Keratinocyte (primary cell): ENCODE results near the gene CCDC170. TPM values are rescaled to one million over a fixed set of nuclear protein-coding genes. Genes with fewer than 3 reads are reported as not detected.

ENCODE experiments used
- DNase-seq: peaks from one replicate; pipeline ENCODE4 v3.0.0-alpha.2; 2011; ENCODE audit warnings: low read depth, missing footprints, low spot score
- FAIRE-seq: peaks from 2 replicates; lab custom pipeline; 2011; peaks lifted over from hg19 to GRCh38; lab: Jason Lieb, UNC
- H2AFZ ChIP-seq: 2 replicates; pipeline ENCODE4 v1.6.0; 2012; ENCODE audit warnings: low read length, control low read depth, inconsistent platforms; ENCODE audit not compliant: control insufficient read depth
- H3K27ac ChIP-seq: 2 replicates; pipeline ENCODE4 v1.5.1; 2011; ENCODE audit warnings: low read length; ENCODE audit not compliant: control insufficient read depth, insufficient read depth
- H3K27me3 ChIP-seq: 3 replicates; pipeline ENCODE4 v1.6.0; 2011; ENCODE audit warnings: low read length; ENCODE audit not compliant: control insufficient read depth, insufficient read depth; ENCODE audit errors: extremely low read depth
- H3K36me3 ChIP-seq, 2 experiments: 2 replicates in 1 of 2; 3 replicates in 1 of 2; pipeline ENCODE4 v1.5.1; 2011; ENCODE audit warnings: low read length in 2 of 2, mild to moderate bottlenecking in 1 of 2; ENCODE audit not compliant: control insufficient read depth in 2 of 2, insufficient read depth in 2 of 2; ENCODE audit errors: extremely low read depth in 1 of 2
- H3K4me1 ChIP-seq: 3 replicates; pipeline ENCODE4 v1.5.1; 2011; ENCODE audit warnings: low read length; ENCODE audit not compliant: control insufficient read depth, insufficient read depth; ENCODE audit errors: extremely low read depth
- H3K4me2 ChIP-seq: 3 replicates; pipeline ENCODE4 v1.6.0; 2011; ENCODE audit warnings: low read depth, low read length; ENCODE audit not compliant: control insufficient read depth, insufficient read depth; ENCODE audit errors: extremely low read depth
- H3K4me3 ChIP-seq, 3 experiments: fragments of 200-600 bp in 1 of 3; sonication (generic) in 1 of 3; 2 replicates in 2 of 3; 3 replicates in 1 of 3; pipeline ENCODE4 v1.5.1; 2011 to 2016; ENCODE audit warnings: low read length in 3 of 3, mild to moderate bottlenecking in 3 of 3, control low read depth in 2 of 3, inconsistent platforms in 1 of 3, low read depth in 1 of 3, mixed read lengths in 1 of 3, mixed run types in 1 of 3, moderate library complexity in 1 of 3; ENCODE audit not compliant: control insufficient read depth in 2 of 3, insufficient read depth in 2 of 3; ENCODE audit errors: extremely low read depth in 1 of 3
- H3K79me2 ChIP-seq: 2 replicates; pipeline ENCODE4 v1.6.0; 2012; ENCODE audit warnings: low read length; ENCODE audit not compliant: control insufficient read depth, insufficient read depth
- H3K9ac ChIP-seq: 3 replicates; pipeline ENCODE4 v1.6.0; 2011; ENCODE audit warnings: low read length; ENCODE audit not compliant: control insufficient read depth, insufficient read depth; ENCODE audit errors: extremely low read depth
- H3K9me1 ChIP-seq: 3 replicates; pipeline ENCODE4 v1.6.0; 2011; ENCODE audit warnings: low read length; ENCODE audit not compliant: control insufficient read depth, insufficient read depth; ENCODE audit errors: extremely low read depth
- H3K9me3 ChIP-seq: 2 replicates; pipeline ENCODE4 v1.5.1; 2012; ENCODE audit warnings: low read depth, low read length; ENCODE audit not compliant: control insufficient read depth
- H4K20me1 ChIP-seq: 3 replicates; pipeline ENCODE4 v1.6.0; 2011; ENCODE audit warnings: low read length; ENCODE audit not compliant: control insufficient read depth, insufficient read depth; ENCODE audit errors: extremely low read depth
- EZH2 ChIP-seq: IDR thresholded peaks from one replicate; pipeline ENCODE4 v1.6.1; 2012; ENCODE audit warnings: inconsistent platforms, mild to moderate bottlenecking, low read length, moderate library complexity
- dilution Hi-C: fragments of 300-500 bp; cut with MboI; formaldehyde crosslinking; loops from one replicate; pipeline ENCODE4 v1.7.0; 2020; ENCODE audit warnings: low sequenced_read_pairs; ENCODE audit not compliant: extremely low pct_ligation_motif_present
- polyA plus RNA-seq, 5 experiments: library from polyadenylated mRNA; depleted of rRNA in 3 of 5; stranded (reverse) in 3 of 5; stranded (forward) in 1 of 5; unstranded in 1 of 5; fragments of >200 nt; gene quantifications; 1 replicate in 1 of 5; 2 replicates in 3 of 5; 3 replicates in 1 of 5; pipeline versions ENCODE4 v1.2.1 to v1.2.3, GENCODE V29; 2011 to 2012; ENCODE audit warnings: missing spikeins in 2 of 5, low read depth in 1 of 5, low replicate concordance in 1 of 5
- TF ChIP-seq, protein P1 (sequence below), 3 experiments: IDR thresholded peaks in 1 of 3; conservative IDR thresholded peaks in 1 of 3; optimal IDR thresholded peaks in 1 of 3; 2 replicates in 2 of 3; 3 replicates in 1 of 3; pipeline versions ENCODE3 to v1.5.1; 2011; ENCODE audit warnings: low read length in 3 of 3, mild to moderate bottlenecking in 3 of 3, moderate library complexity in 2 of 3, control low read depth in 1 of 3, inconsistent platforms in 1 of 3; ENCODE audit not compliant: insufficient read depth in 2 of 3; ENCODE audit errors: extremely low read depth in 1 of 3

CCDC170 gene
- polyA plus RNA-seq, 1 donor (not counting 4 experiments of a cell fraction or from before 2014, with no cell fraction given), result 0.10 TPM

DNA sequence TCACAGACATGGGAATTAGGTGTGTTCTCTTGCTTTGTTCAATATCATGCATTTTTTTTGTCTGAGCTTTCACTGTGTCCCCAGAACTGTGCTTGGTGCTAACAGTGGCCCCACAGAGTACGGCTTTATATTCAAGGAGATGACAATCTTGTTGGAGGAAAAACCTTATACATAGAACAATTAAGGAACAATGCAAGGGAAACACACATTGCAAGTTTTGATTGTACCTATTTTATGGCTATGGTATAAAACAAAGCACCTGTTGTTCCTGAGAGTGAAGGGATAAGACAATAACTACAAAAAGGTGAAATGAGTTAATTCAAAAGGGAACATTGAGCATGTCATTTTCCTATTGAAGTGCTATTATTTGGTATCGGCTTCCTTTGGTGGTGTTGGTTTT is 169.7 kb downstream of the CCDC170 start:
- no peak overlapping the region for H3K4me3 ChIP-seq
- FAIRE-seq (no peak), DNase-seq (no peak)
- no peaks in the 10 kb centered on the region for H3K9me1 ChIP-seq
- TF ChIP-seq, protein P1, sequence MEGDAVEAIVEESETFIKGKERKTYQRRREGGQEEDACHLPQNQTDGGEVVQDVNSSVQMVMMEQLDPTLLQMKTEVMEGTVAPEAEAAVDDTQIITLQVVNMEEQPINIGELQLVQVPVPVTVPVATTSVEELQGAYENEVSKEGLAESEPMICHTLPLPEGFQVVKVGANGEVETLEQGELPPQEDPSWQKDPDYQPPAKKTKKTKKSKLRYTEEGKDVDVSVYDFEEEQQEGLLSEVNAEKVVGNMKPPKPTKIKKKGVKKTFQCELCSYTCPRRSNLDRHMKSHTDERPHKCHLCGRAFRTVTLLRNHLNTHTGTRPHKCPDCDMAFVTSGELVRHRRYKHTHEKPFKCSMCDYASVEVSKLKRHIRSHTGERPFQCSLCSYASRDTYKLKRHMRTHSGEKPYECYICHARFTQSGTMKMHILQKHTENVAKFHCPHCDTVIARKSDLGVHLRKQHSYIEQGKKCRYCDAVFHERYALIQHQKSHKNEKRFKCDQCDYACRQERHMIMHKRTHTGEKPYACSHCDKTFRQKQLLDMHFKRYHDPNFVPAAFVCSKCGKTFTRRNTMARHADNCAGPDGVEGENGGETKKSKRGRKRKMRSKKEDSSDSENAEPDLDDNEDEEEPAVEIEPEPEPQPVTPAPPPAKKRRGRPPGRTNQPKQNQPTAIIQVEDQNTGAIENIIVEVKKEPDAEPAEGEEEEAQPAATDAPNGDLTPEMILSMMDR (optimal IDR thresholded peaks at IDR 0.05 in 1 of 3, IDR thresholded peaks at IDR 0.05 in 1 of 3, conservative IDR thresholded peaks at IDR 0.05 in 1 of 3; ENCODE audit: extremely low read depth in 1 of 3, insufficient read depth in 2 of 3, low read length in 3 of 3), result no peak
- TF ChIP-seq EZH2, result no peak
- H3K36me3 ChIP-seq, result no peaks in the 10 kb centered on the region
- H3K27ac ChIP-seq, result no peak overlapping the region
- peaks cover under 1% of the 10 kb centered on the region for H3K4me1 ChIP-seq
- no peaks in the 10 kb centered on the region for H4K20me1 ChIP-seq
- no peak overlapping the region for H3K4me2 ChIP-seq
- H2AFZ ChIP-seq, result no peak overlapping the region
- H3K9me3 ChIP-seq, result no peaks in the 10 kb centered on the region
- no peaks in the 10 kb centered on the region for H3K79me2 ChIP-seq
- dilution Hi-C loops, result no loop called here
- H3K9ac ChIP-seq, result no peak overlapping the region
- no peaks in the 10 kb centered on the region for H3K27me3 ChIP-seq

DNA sequence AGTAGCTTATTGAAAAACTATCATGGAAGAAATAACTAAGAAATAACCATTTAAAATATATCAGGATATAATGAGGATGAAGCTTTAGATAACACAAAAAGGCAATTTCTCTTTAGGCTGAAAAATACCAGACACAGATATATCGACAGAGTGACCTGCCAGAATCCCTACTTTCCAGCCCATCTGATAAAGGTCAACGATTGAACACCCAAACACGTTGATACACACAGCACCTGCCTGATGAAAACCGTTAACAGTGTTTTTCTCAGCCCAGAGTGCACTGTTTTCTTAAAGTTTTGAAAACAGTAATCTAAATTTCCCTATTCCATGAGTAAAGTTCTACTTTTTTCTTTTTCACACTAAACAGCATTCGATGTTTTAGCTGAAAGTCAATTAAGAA is 170.6 kb downstream of the CCDC170 start:
- H3K79me2 ChIP-seq, result no peaks in the 10 kb centered on the region
- H3K9me3 ChIP-seq, result no peaks in the 10 kb centered on the region
- no peaks in the 10 kb centered on the region for H3K36me3 ChIP-seq
- no peak for TF ChIP-seq EZH2
- TF ChIP-seq, protein P1 (optimal IDR thresholded peaks at IDR 0.05 in 1 of 3, IDR thresholded peaks at IDR 0.05 in 1 of 3, conservative IDR thresholded peaks at IDR 0.05 in 1 of 3; ENCODE audit: extremely low read depth in 1 of 3, insufficient read depth in 2 of 3, low read length in 3 of 3), result no peak
- no peak overlapping the region for H3K9ac ChIP-seq
- no peaks in the 10 kb centered on the region for H3K9me1 ChIP-seq
- DNase-seq, result no peak
- no peak overlapping the region for H2AFZ ChIP-seq
- no peak overlapping the region for H3K4me3 ChIP-seq
- H3K27me3 ChIP-seq, result no peaks in the 10 kb centered on the region
- peaks cover 4% of the 10 kb centered on the region for H3K4me1 ChIP-seq
- no peak overlapping the region for H3K27ac ChIP-seq
- no peaks in the 10 kb centered on the region for H4K20me1 ChIP-seq
- dilution Hi-C loops, result no loop called here
- H3K4me2 ChIP-seq, result no peak overlapping the region
- no peak for FAIRE-seq
